ENCODE measurements around the gene B4GALT5. TPM values are rescaled to one million over a fixed set of nuclear protein-coding genes. Genes with fewer than 3 reads are reported as not detected.

Gene B4GALT5
- polyA plus RNA-seq, 1 experiment = 32.5 TPM

- no peak for TF ChIP-seq CTCF (IDR thresholded peaks at IDR 0.05; ENCODE audit: low read depth, low read length)
- no peaks in the 10 kb centered on the region for H3K9me3 ChIP-seq (ENCODE audit: control insufficient read depth, insufficient read depth, low read length)
- ChIA-PET POLR2A (no interaction called here), CTCF (interaction anchor here (0.7 to 1.2 kb wide), 3 partner anchors 84 to 153 kb away, joined by 3 to 4 read pairs (median 4); no protein-coding TSS in a partner anchor)
- no peak for DNase-seq (ENCODE audit: low read depth, low spot score)
- H3K27ac ChIP-seq (ENCODE audit: low read depth, low read length) = no peak overlapping the region
- no peak overlapping the region for H3K4me3 ChIP-seq (ENCODE audit: low read depth, low read length)
- H3K27me3 ChIP-seq (ENCODE audit: control insufficient read depth, insufficient read depth, low read length) = no peaks in the 10 kb centered on the region
These were observed 20.7 kb downstream of the B4GALT5 start for GRCh38 chr20:49692941-49693340.

GRCh38 chr20:49691818-49692568 lies 21.7 kb downstream of the B4GALT5 start:
- Histone ChIP-seq H3K4me3 (ENCODE audit: low read depth, low read length) (no peak overlapping the region), H3K27me3 (ENCODE audit: control insufficient read depth, insufficient read depth, low read length) (no peaks in the 10 kb centered on the region), H3K9me3 (ENCODE audit: control insufficient read depth, insufficient read depth, low read length) (no peaks in the 10 kb centered on the region), H3K27ac (ENCODE audit: low read depth, low read length) (no peak overlapping the region)
- DNase-seq (ENCODE audit: low read depth, low spot score) = no peak
- POLR2A ChIA-PET = no interaction called here
- CTCF ChIA-PET = no interaction called here
- no peak for TF ChIP-seq CTCF (IDR thresholded peaks at IDR 0.05; ENCODE audit: low read depth, low read length)

GRCh38 chr20:49690899-49691620 lies 22.6 kb downstream of the B4GALT5 start:
- TF ChIP-seq CTCF (IDR thresholded peaks at IDR 0.05; ENCODE audit: low read depth, low read length) = no peak
- DNase-seq (ENCODE audit: low read depth, low spot score) = no peak
- Histone ChIP-seq H3K9me3 (ENCODE audit: control insufficient read depth, insufficient read depth, low read length) (no peaks in the 10 kb centered on the region), H3K4me3 (ENCODE audit: low read depth, low read length) (no peak overlapping the region), H3K27me3 (ENCODE audit: control insufficient read depth, insufficient read depth, low read length) (no peaks in the 10 kb centered on the region), H3K27ac (ENCODE audit: low read depth, low read length) (no peak overlapping the region)
- ChIA-PET POLR2A (no interaction called here), CTCF (no interaction called here)

GRCh38 chr20:49687595-49688567 lies 25.8 kb downstream of the B4GALT5 start:
- CTCF ChIA-PET = no interaction called here
- Histone ChIP-seq H3K27ac (ENCODE audit: low read depth, low read length) (no peak overlapping the region), H3K4me3 (ENCODE audit: low read depth, low read length) (no peak overlapping the region), H3K9me3 (ENCODE audit: control insufficient read depth, insufficient read depth, low read length) (no peaks in the 10 kb centered on the region), H3K27me3 (ENCODE audit: control insufficient read depth, insufficient read depth, low read length) (no peaks in the 10 kb centered on the region)
- POLR2A ChIA-PET = no interaction called here
- DNase-seq (ENCODE audit: low read depth, low spot score) = no peak
- no peak for TF ChIP-seq CTCF (IDR thresholded peaks at IDR 0.05; ENCODE audit: low read depth, low read length)
